NOMO-1 (cell line): ENCODE data around the gene ATP1A2.
"Not testable (repeated sequence)": the region's sequence is repeated elsewhere in the genome, so short reads cannot be mapped to it uniquely, and the experiment has no call there.

Experiments used
- DNase-seq, 2 experiments: peaks; one replicate each; lab custom pipeline; 2025; ENCODE audit not compliant: unreplicated experiment in 2 of 2; lab: John Stamatoyannopoulos, UW

Gene ATP1A2

GRCh38 chr1:160122978-160123495, 7.5 kb downstream of the ATP1A2 start:
- DNase-seq = no peak

GRCh38 chr1:160123726-160124125, 8.2 kb downstream of the ATP1A2 start:
- DNase-seq = no peak

GRCh38 chr1:160124705-160125478, 9.3 kb downstream of the ATP1A2 start:
- no peak for DNase-seq

GRCh38 chr1:160125746-160126145, 10.2 kb downstream of the ATP1A2 start:
- DNase-seq = no peak

GRCh38 chr1:160126342-160126741, 10.8 kb downstream of the ATP1A2 start:
- not testable (repeated sequence) for DNase-seq

- no peak for DNase-seq
Measured at GRCh38 chr1:160127381-160127780, 11.8 kb downstream of the ATP1A2 start.

- DNase-seq = no peak
Measured at GRCh38 chr1:160127865-160128523, 12.4 kb downstream of the ATP1A2 start.

GRCh38 chr1:160128636-160129035, 13.1 kb downstream of the ATP1A2 start:
- no peak for DNase-seq

- no peak for DNase-seq
Measured at GRCh38 chr1:160129046-160129445, 13.5 kb downstream of the ATP1A2 start.

GRCh38 chr1:160129558-160129957, 14.0 kb downstream of the ATP1A2 start:
- DNase-seq = no peak

GRCh38 chr1:160129966-160130365, 14.4 kb downstream of the ATP1A2 start:
- DNase-seq = no peak

GRCh38 chr1:160130486-160130885, 14.9 kb downstream of the ATP1A2 start:
- DNase-seq = no peak

- no peak for DNase-seq
Measured at GRCh38 chr1:160130939-160131338, 15.4 kb downstream of the ATP1A2 start.

GRCh38 chr1:160131803-160132565, 16.4 kb downstream of the ATP1A2 start:
- DNase-seq = no peak

- no peak for DNase-seq
Measured at GRCh38 chr1:160133990-160134770, 18.6 kb downstream of the ATP1A2 start.

- peak; percentile 11 to 52 for DNase-seq
Measured at GRCh38 chr1:160134791-160135572, 19.4 kb downstream of the ATP1A2 start.

- DNase-seq = no peak
Measured at GRCh38 chr1:160136121-160136925, 20.8 kb downstream of the ATP1A2 start.

GRCh38 chr1:160136926-160137200, 21.3 kb downstream of the ATP1A2 start:
- no peak for DNase-seq

GRCh38 chr1:160137216-160137862, 21.8 kb downstream of the ATP1A2 start:
- no peak for DNase-seq
